SK-N-SH (cell line): ENCODE data around the gene ASCC1. TPM values are rescaled to one million over a fixed set of nuclear protein-coding genes. Genes with fewer than 3 reads are reported as not detected.

ENCODE experiments used
- CTCF ChIA-PET: fragments of 300-600, 350-600 bp; formaldehyde crosslinking; extraction: SDS; loops from one replicate; lab custom pipeline; 2021; lab: Yijun Ruan, JAX
- POLR2A ChIA-PET: fragments of 350-600 bp; sonication (Branson Sonifier 250); formaldehyde crosslinking; extraction: SDS; loops from one replicate; lab custom pipeline; 2020; ENCODE audit warnings: antibody characterized with exemption, inconsistent platforms; lab: Yijun Ruan, JAX
- DNase-seq: peaks from one replicate; pipeline ENCODE4 v3.0.0; 2012
- H2AFZ ChIP-seq: fragments of 200-600 bp; sonication (generic); 2 replicates; pipeline ENCODE4 v1.8.1; 2016; ENCODE audit warnings: antibody characterized with exemption, mild to moderate bottlenecking, low read depth
- H3F3A ChIP-seq: fragments of 200-600 bp; sonication (generic); replicated peaks from 2 replicates; pipeline ENCODE3; 2016; ENCODE audit warnings: antibody characterized with exemption, mild to moderate bottlenecking; ENCODE audit not compliant: insufficient read depth
- H3K27ac ChIP-seq, 2 experiments: fragments of 200-500 bp in 1 of 2; fragments of 200-600 bp in 1 of 2; sonication (Bioruptor generic) in 1 of 2; sonication (generic), shearing (Covaris generic) in 1 of 2; 2 replicates each; pipeline versions ENCODE4 v1.5.1 to v1.6.1; 2014 to 2016; ENCODE audit warnings: low read depth in 2 of 2, inconsistent platforms in 1 of 2, low read length in 1 of 2, mild to moderate bottlenecking in 1 of 2, mixed read lengths in 1 of 2
- H3K27me3 ChIP-seq: fragments of 200-600 bp; sonication (generic), shearing (Covaris generic); 2 replicates; pipeline ENCODE4 v1.6.1; 2016; ENCODE audit warnings: mixed run types; ENCODE audit not compliant: insufficient read depth
- H3K36me3 ChIP-seq, 2 experiments: fragments of 200-500 bp in 1 of 2; fragments of 200-600 bp in 1 of 2; sonication (Bioruptor generic) in 1 of 2; sonication (generic) in 1 of 2; replicated peaks in 1 of 2; 2 replicates each; pipeline versions ENCODE3 to v1.5.1; 2014 to 2016; ENCODE audit warnings: low read length in 1 of 2, mild to moderate bottlenecking in 1 of 2; ENCODE audit not compliant: insufficient read depth in 2 of 2, control insufficient read depth in 1 of 2
- H3K4me1 ChIP-seq, 2 experiments: fragments of 200-500 bp in 1 of 2; fragments of 200-600 bp in 1 of 2; sonication (Bioruptor generic) in 1 of 2; sonication (generic), shearing (Covaris generic) in 1 of 2; 2 replicates each; pipeline versions ENCODE4 v1.5.1 to v1.6.1; 2014 to 2016; ENCODE audit warnings: low read depth in 1 of 2, low read length in 1 of 2, mixed run types in 1 of 2; ENCODE audit not compliant: insufficient read depth in 2 of 2, control insufficient read depth in 1 of 2
- H3K4me2 ChIP-seq: fragments of 200-600 bp; sonication (generic), shearing (Covaris generic); 2 replicates; pipeline ENCODE4 v1.6.1; 2017; ENCODE audit warnings: mixed run types
- H3K4me3 ChIP-seq, 2 experiments: fragments of 200-500 bp in 1 of 2; fragments of 200-600 bp in 1 of 2; sonication (Bioruptor generic) in 1 of 2; sonication (generic), shearing (Covaris generic) in 1 of 2; 2 replicates each; pipeline versions ENCODE4 v1.5.1 to v1.8.1; 2014 to 2016; ENCODE audit warnings: low read depth in 2 of 2, inconsistent platforms in 1 of 2, low read length in 1 of 2, mild to moderate bottlenecking in 1 of 2, mixed read lengths in 1 of 2, moderate library complexity in 1 of 2
- H3K79me2 ChIP-seq: fragments of 200-600 bp; sonication (generic); 2 replicates; pipeline ENCODE4 v1.8.1; 2017; ENCODE audit warnings: mild to moderate bottlenecking; ENCODE audit not compliant: insufficient read depth
- H3K9ac ChIP-seq: fragments of 200-600 bp; sonication (generic); 2 replicates; pipeline ENCODE4 v1.6.1; 2017; ENCODE audit warnings: mixed run types
- H3K9me2 ChIP-seq: fragments of 200-600 bp; sonication (generic); 2 replicates; pipeline ENCODE4 v1.6.1; 2017; ENCODE audit warnings: mixed run types
- H3K9me3 ChIP-seq: fragments of 200-600 bp; sonication (generic); 2 replicates; pipeline ENCODE4 v1.6.1; 2017; ENCODE audit warnings: mixed run types, mild to moderate bottlenecking, moderate library complexity
- H4K20me1 ChIP-seq: fragments of 200-600 bp; sonication (generic); 2 replicates; pipeline ENCODE4 v1.6.1; 2017; ENCODE audit warnings: mild to moderate bottlenecking, mixed run types; ENCODE audit not compliant: insufficient read depth
- CTCF ChIP-seq: fragments of 200-600 bp; sonication (generic); IDR thresholded peaks from 2 replicates; pipeline ENCODE4 v1.6.1; 2017; ENCODE audit warnings: antibody characterized with exemption, mild to moderate bottlenecking, moderate library complexity
- EZH2phosphoT487 ChIP-seq: fragments of 200-600 bp; sonication (generic); IDR thresholded peaks from 2 replicates; pipeline ENCODE4 v1.6.1; 2017; ENCODE audit warnings: low read depth, mixed run types, mild to moderate bottlenecking, antibody characterized with exemption, moderate library complexity, borderline replicate concordance
- FOXJ3 ChIP-seq: sonication (generic); formaldehyde crosslinking; IDR thresholded peaks from 2 replicates; pipeline ENCODE4 v1.5.1; 2020; ENCODE audit warnings: mild to moderate bottlenecking, missing genetic modification reagents
- JUND ChIP-seq: IDR thresholded peaks from 2 replicates; pipeline ENCODE4 v1.4.0; 2012
- MXI1 ChIP-seq: IDR thresholded peaks from 2 replicates; pipeline ENCODE4 v1.6.1; 2012; ENCODE audit warnings: mild to moderate bottlenecking, low read depth, low read length, improper control_type of control experiment
- NRF1 ChIP-seq: IDR thresholded peaks from 2 replicates; pipeline ENCODE4 v1.6.1; 2012; ENCODE audit warnings: low read depth, mild to moderate bottlenecking, low read length
- POLR2AphosphoS5 ChIP-seq: IDR thresholded peaks from 2 replicates; pipeline ENCODE4 v1.6.1; 2012; ENCODE audit warnings: low read depth, low read length
- RCOR1 ChIP-seq: fragments of 150-350 bp; IDR thresholded peaks from 2 replicates; pipeline ENCODE4 v1.6.1; 2017; ENCODE audit warnings: antibody characterized with exemption, low read length
- SMC3 ChIP-seq: IDR thresholded peaks from 2 replicates; pipeline ENCODE4 v1.6.1; 2012; ENCODE audit warnings: low read depth, low read length, improper control_type of control experiment
- TAF1 ChIP-seq: IDR thresholded peaks from 2 replicates; pipeline ENCODE4 v1.6.1; 2012; ENCODE audit warnings: low read depth, mild to moderate bottlenecking, low read length, moderate library complexity, borderline replicate concordance
- TCF12 ChIP-seq: IDR thresholded peaks from 2 replicates; pipeline ENCODE4 v1.4.0; 2012
- TEAD4 ChIP-seq: IDR thresholded peaks from 2 replicates; pipeline ENCODE4 v1.4.0; 2012; ENCODE audit warnings: mild to moderate bottlenecking, borderline replicate concordance; ENCODE audit not compliant: insufficient read depth
- USF1 ChIP-seq: IDR thresholded peaks from 2 replicates; pipeline ENCODE4 v1.4.0; 2012; ENCODE audit warnings: low read depth, borderline replicate concordance
- ZBTB33 ChIP-seq: IDR thresholded peaks from 2 replicates; pipeline ENCODE4 v1.4.0; 2012; ENCODE audit warnings: low read depth, borderline replicate concordance
- WGBS: methylation state at CpG from one replicate; pipeline ENCODE4 v1.1.6; 2017; ENCODE audit warnings: low lambda C conversion rate; 5-methylcytosine and 5-hydroxymethylcytosine counted together
- polyA plus RNA-seq, 3 experiments: library from polyadenylated mRNA; depleted of rRNA; stranded (reverse); fragments of >200 nt; gene quantifications; 2 replicates each; pipeline ENCODE4 v1.2.3, GENCODE V29; 2012

ASCC1 gene
- polyA plus RNA-seq, 1 of the 3 experiments (the other 2 are of a cell fraction): 15.0 TPM

GRCh38 chr10:72158176-72158575 lies 57.9 kb downstream of the ASCC1 start (continued):
- TF ChIP-seq ZBTB33: no peak
- TF ChIP-seq TEAD4: no peak

GRCh38 chr10:72156223-72156622 lies 59.9 kb downstream of the ASCC1 start:
- Histone ChIP-seq H3K9me3 (no peaks in the 10 kb centered on the region), H3K9ac (no peak overlapping the region), H3K4me3 (no peak overlapping the region), H3K27ac (no peak overlapping the region), H3K4me2 (no peak overlapping the region), H3K4me1 (no peaks in the 10 kb centered on the region), H3K27me3 (no peaks in the 10 kb centered on the region), H2AFZ (no peak overlapping the region), H3K36me3 (peaks cover 4 to 23% of the 10 kb centered on the region in 2 experiments), H4K20me1 (no peaks in the 10 kb centered on the region), H3F3A (peaks cover 3% of the 10 kb centered on the region), H3K79me2 (no peaks in the 10 kb centered on the region), H3K9me2 (no peaks in the 10 kb centered on the region)
- no peak for DNase-seq
- ChIA-PET CTCF (interaction anchor here (1.6 kb wide), 1 partner anchor 31 kb away, joined by 4 read pairs; no protein-coding TSS in a partner anchor), POLR2A (interaction anchor here (0.6 to 1.1 kb wide), 2 partner anchors 9 to 31 kb away, joined by 3 read pairs; no protein-coding TSS in a partner anchor)
- TF ChIP-seq TEAD4 (no peak), TAF1 (no peak), CTCF (no peak), EZH2phosphoT487 (no peak), MXI1 (no peak), POLR2AphosphoS5 (no peak), NRF1 (no peak), SMC3 (no peak)
- 96% methylated on average over 10 of the region's 10 CpGs for WGBS

- no peaks in the 10 kb centered on the region for H4K20me1 ChIP-seq
- H3K27me3 ChIP-seq: no peaks in the 10 kb centered on the region
- no peak for DNase-seq
- no peak overlapping the region for H3K4me2 ChIP-seq
- H3K9ac ChIP-seq: no peak overlapping the region
- H3K4me1 ChIP-seq: 0 out of 4 replicates have a peak, but pooled peaks cover 0 to 1% of the 10 kb centered on the region in 2 experiments
- ChIA-PET CTCF (no interaction called here), POLR2A (no interaction called here)
- no peak overlapping the region for H3K27ac ChIP-seq
- WGBS: 97% methylated on average over 7 of the region's 7 CpGs
- no peak overlapping the region for H2AFZ ChIP-seq
- peaks cover under 1 to 7% of the 10 kb centered on the region in 2 experiments for H3K36me3 ChIP-seq
- H3K79me2 ChIP-seq: 0 out of 2 replicates have a peak, but pooled peaks cover 4% of the 10 kb centered on the region
- no peaks in the 10 kb centered on the region for H3K9me3 ChIP-seq
- peaks cover 5% of the 10 kb centered on the region for H3F3A ChIP-seq
- H3K4me3 ChIP-seq: no peak overlapping the region
- no peaks in the 10 kb centered on the region for H3K9me2 ChIP-seq
- no peak for TF ChIP-seq ZBTB33
- no peak for TF ChIP-seq JUND
- TF ChIP-seq MXI1: no peak
- TF ChIP-seq USF1: no peak
- no peak for TF ChIP-seq TAF1
- no peak for TF ChIP-seq RCOR1
- TF ChIP-seq TCF12: no peak
- TF ChIP-seq NRF1: no peak
- TF ChIP-seq FOXJ3: no peak
Measured at GRCh38 chr10:72152286-72152685, 63.8 kb downstream of the ASCC1 start.
